Measurements from ENCODE around the gene RBMS3. TPM values are rescaled to one million over a fixed set of nuclear protein-coding genes. Genes with fewer than 3 reads are reported as not detected.

Gene RBMS3
- polyA plus RNA-seq, 5 donors, result 20.5 to 41.4 (median 32.1) TPM

GRCh38 chr3:29565236-29565635, 284.4 kb downstream of the RBMS3 start:
- DNase-seq, result no peak

- DNase-seq, result no peak
Observed at GRCh38 chr3:29567501-29567900, 286.6 kb downstream of the RBMS3 start.

- no peak for DNase-seq
Observed at GRCh38 chr3:29568355-29568754, 287.5 kb downstream of the RBMS3 start.

GRCh38 chr3:29576181-29576580, 295.3 kb downstream of the RBMS3 start:
- DNase-seq, result no peak

- no peak for DNase-seq
Observed at GRCh38 chr3:29576675-29577074, 295.8 kb downstream of the RBMS3 start.

GRCh38 chr3:29577250-29577649, 296.4 kb downstream of the RBMS3 start:
- no peak for DNase-seq

- no peak for DNase-seq
Observed at GRCh38 chr3:29581311-29581710, 300.4 kb downstream of the RBMS3 start.

GRCh38 chr3:29582273-29582672, 301.4 kb downstream of the RBMS3 start:
- no peak for DNase-seq

GRCh38 chr3:29583861-29584260, 303.0 kb downstream of the RBMS3 start:
- no peak for DNase-seq

- no peak for DNase-seq
Observed at GRCh38 chr3:29585368-29585767, 304.5 kb downstream of the RBMS3 start.

- no peak for DNase-seq
Observed at GRCh38 chr3:29587340-29587739, 306.5 kb downstream of the RBMS3 start.

GRCh38 chr3:29590012-29590411, 309.1 kb downstream of the RBMS3 start:
- no peak for DNase-seq

- no peak for DNase-seq
Observed at GRCh38 chr3:29590461-29590860, 309.6 kb downstream of the RBMS3 start.

- DNase-seq, result no peak
Observed at GRCh38 chr3:29591579-29591978, 310.7 kb downstream of the RBMS3 start.

- DNase-seq, result no peak
Observed at GRCh38 chr3:29593802-29594201, 312.9 kb downstream of the RBMS3 start.

- no peak for DNase-seq
Observed at GRCh38 chr3:29594261-29594660, 313.4 kb downstream of the RBMS3 start.

GRCh38 chr3:29597376-29598008, 316.6 kb downstream of the RBMS3 start:
- DNase-seq, result no peak

GRCh38 chr3:29601861-29602585, 321.2 kb downstream of the RBMS3 start:
- DNase-seq, result no peak

- DNase-seq, result no peak
Observed at GRCh38 chr3:29605845-29606244, 325.0 kb downstream of the RBMS3 start.

GRCh38 chr3:29606416-29606815, 325.5 kb downstream of the RBMS3 start:
- no peak for DNase-seq

- no peak for DNase-seq
Observed at GRCh38 chr3:29608414-29609327, 327.8 kb downstream of the RBMS3 start.

- DNase-seq, result no peak
Observed at GRCh38 chr3:29609328-29609811, 328.5 kb downstream of the RBMS3 start.
